Muscle layer of colon (tissue), 2 donors: ENCODE measurements around the gene SLC10A2.

Experiments used
- H3K27ac ChIP-seq: one replicate; pipeline ENCODE4 v1.7.0; 2013; ENCODE audit warnings: low read depth, mild to moderate bottlenecking, low read length, moderate library complexity
- H3K27me3 ChIP-seq, 2 donors: one replicate each; pipeline ENCODE4 v1.7.0; 2013; ENCODE audit warnings: low read length in 2 of 2, mild to moderate bottlenecking in 2 of 2; ENCODE audit not compliant: insufficient read depth in 2 of 2, control insufficient read depth in 1 of 2
- H3K36me3 ChIP-seq: one replicate; pipeline ENCODE4 v1.7.0; 2013; ENCODE audit warnings: mild to moderate bottlenecking, low read length; ENCODE audit not compliant: insufficient read depth
- H3K4me1 ChIP-seq: one replicate; pipeline ENCODE4 v1.7.0; 2013; ENCODE audit warnings: mild to moderate bottlenecking, low read length; ENCODE audit not compliant: insufficient read depth
- H3K4me3 ChIP-seq, 2 donors: one replicate each; pipeline ENCODE4 v1.7.0; 2013; ENCODE audit warnings: low read length in 2 of 2, low read depth in 1 of 2, mild to moderate bottlenecking in 1 of 2, moderate library complexity in 1 of 2
- H3K9ac ChIP-seq: one replicate; pipeline ENCODE4 v1.7.0; 2013; ENCODE audit warnings: low read length
- H3K9me3 ChIP-seq: one replicate; pipeline ENCODE4 v1.7.0; 2013; ENCODE audit warnings: mild to moderate bottlenecking, low read length
- donor health status: abdominal sarcoma.
- donor health status: Adenocarcinoma of cecum.

Gene SLC10A2

DNA sequence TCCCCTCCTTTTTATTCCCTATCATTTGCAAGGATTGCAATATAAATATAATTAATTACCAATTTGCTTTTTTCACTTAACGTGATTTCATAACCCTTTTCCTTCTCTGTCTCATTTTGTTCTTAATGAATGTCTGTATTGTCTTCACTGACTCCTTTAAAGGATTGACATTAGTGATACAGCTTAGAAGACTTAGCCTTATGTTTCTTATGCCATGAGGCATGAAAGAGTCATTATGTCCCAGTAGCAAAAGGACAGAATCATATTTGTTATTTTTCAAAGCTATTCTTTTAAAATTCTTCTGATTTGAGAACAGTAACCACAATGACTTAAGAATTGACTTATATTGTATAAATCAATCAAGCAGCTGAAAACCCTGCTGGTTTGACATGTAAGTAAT lies 26.2 kb downstream of the SLC10A2 start:
- H3K36me3 ChIP-seq = no peaks in the 10 kb centered on the region
- H3K27ac ChIP-seq = no peak overlapping the region
- no peaks in the 10 kb centered on the region for H3K9me3 ChIP-seq
- H3K9ac ChIP-seq = no peak overlapping the region
- no peaks in the 10 kb centered on the region for H3K27me3 ChIP-seq
- H3K4me1 ChIP-seq = no peaks in the 10 kb centered on the region
- no peak overlapping the region for H3K4me3 ChIP-seq

- no peak overlapping the region for H3K9ac ChIP-seq
- H3K4me1 ChIP-seq = no peaks in the 10 kb centered on the region
- no peak overlapping the region for H3K27ac ChIP-seq
- H3K36me3 ChIP-seq = no peaks in the 10 kb centered on the region
- H3K27me3 ChIP-seq = no peaks in the 10 kb centered on the region
- no peaks in the 10 kb centered on the region for H3K9me3 ChIP-seq
- no peak overlapping the region for H3K4me3 ChIP-seq
Observed at GRCh38 chr13:103039183-103039582, 27.0 kb downstream of the SLC10A2 start.

- H3K27me3 ChIP-seq = no peaks in the 10 kb centered on the region
- no peaks in the 10 kb centered on the region for H3K9me3 ChIP-seq
- no peak overlapping the region for H3K9ac ChIP-seq
- H3K36me3 ChIP-seq = no peaks in the 10 kb centered on the region
- H3K4me1 ChIP-seq = no peaks in the 10 kb centered on the region
- no peak overlapping the region for H3K27ac ChIP-seq
- H3K4me3 ChIP-seq = no peak overlapping the region
Observed at GRCh38 chr13:103036268-103036667, 29.9 kb downstream of the SLC10A2 start.

DNA sequence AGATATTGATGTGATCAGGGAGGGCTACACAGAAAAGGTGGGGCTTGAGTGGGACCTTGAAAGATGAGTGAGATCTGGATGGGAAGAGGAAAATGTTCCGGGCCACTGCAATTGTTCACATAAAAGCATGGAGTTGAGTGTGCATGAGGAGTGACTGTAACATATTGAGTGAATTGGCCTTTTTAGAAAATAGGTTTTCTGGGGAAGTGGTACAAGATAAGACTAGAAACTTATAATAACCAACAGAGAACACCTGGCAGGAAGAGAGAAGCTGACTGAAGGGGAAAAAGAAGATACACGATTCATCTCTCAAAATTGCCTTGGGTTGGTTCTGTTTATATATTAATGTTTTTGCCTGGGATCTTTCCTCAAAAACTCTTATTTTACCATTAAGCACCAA lies 32.2 kb downstream of the SLC10A2 start:
- Histone ChIP-seq H3K36me3 (no peaks in the 10 kb centered on the region), H3K27ac (no peak overlapping the region), H3K27me3 (no peaks in the 10 kb centered on the region), H3K9ac (no peak overlapping the region), H3K4me1 (no peaks in the 10 kb centered on the region), H3K9me3 (no peaks in the 10 kb centered on the region), H3K4me3 (no peak overlapping the region)

DNA sequence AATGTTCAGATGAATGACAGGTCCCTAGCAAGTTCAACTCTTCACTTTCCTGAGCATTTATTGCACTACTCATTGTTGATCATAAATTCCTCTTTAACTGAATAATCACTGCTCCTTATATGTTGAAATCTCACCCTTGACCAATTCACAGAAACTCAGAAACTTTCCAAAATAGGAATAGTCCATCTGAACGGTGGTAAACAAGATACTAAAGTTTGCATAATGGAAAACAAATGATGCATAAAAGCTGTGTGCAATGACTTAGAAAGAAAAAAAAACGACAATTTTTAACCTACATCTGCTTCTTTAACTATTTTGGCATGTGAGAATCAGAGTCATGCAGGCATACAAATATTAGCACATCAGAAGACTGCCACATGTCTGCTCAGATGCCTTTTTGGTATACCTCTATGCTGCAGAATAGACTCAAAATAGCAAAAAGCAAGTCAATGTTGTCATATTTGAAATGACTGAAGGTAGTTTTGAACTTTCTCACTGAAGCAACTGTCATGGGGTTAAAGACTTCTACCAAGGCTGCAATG lies 34.8 kb downstream of the SLC10A2 start:
- no peaks in the 10 kb centered on the region for H3K4me1 ChIP-seq
- H3K9me3 ChIP-seq = no peaks in the 10 kb centered on the region
- no peak overlapping the region for H3K27ac ChIP-seq
- no peak overlapping the region for H3K4me3 ChIP-seq
- no peaks in the 10 kb centered on the region for H3K27me3 ChIP-seq
- H3K9ac ChIP-seq = no peak overlapping the region
- H3K36me3 ChIP-seq = no peaks in the 10 kb centered on the region

DNA sequence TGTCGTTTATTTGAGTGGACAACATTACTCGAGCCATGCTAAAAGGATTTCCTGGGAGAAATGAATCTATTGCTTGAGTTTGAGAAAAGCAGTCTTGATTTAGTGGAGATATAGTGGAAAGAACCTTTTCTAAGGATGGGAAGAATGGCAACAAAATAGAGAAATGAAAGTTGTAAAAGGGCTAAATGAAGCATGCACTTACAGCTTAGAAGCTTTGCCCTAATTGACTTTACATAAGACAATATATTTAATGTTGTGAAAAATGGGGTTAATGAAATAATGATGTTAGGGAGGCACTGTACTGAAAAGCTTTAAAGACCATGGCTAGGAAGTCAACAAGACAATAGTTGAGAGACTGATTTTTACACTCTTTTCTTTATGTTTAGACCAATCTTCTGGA lies 35.4 kb downstream of the SLC10A2 start:
- no peak overlapping the region for H3K9ac ChIP-seq
- H3K9me3 ChIP-seq = no peaks in the 10 kb centered on the region
- no peak overlapping the region for H3K4me3 ChIP-seq
- no peaks in the 10 kb centered on the region for H3K27me3 ChIP-seq
- no peaks in the 10 kb centered on the region for H3K36me3 ChIP-seq
- H3K27ac ChIP-seq = no peak overlapping the region
- no peaks in the 10 kb centered on the region for H3K4me1 ChIP-seq

GRCh38 chr13:103029798-103030197 lies 36.4 kb downstream of the SLC10A2 start:
- H3K4me3 ChIP-seq = no peak overlapping the region

DNA sequence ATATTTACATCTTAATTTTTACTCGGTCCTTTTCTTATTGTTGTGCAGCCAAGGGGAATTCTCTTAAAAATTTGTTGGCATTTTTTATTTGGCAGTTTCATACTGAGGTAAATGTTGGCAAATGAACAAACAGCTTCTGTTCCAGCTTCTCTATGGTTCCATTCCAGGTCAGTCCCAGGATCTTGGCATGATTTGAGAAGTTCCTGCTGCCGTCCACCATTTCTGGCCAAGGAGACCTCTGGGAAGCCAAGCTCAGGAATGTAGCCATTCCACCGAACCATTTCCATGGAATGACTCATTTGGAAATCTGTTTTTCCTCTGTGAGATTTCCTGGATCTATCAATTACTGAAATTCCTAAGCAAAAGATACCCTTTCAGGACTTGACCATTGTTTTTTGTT lies 43.9 kb downstream of the SLC10A2 start:
- Histone ChIP-seq H3K4me3 (no peak overlapping the region), H3K9ac (no peak overlapping the region), H3K9me3 (no peaks in the 10 kb centered on the region), H3K4me1 (no peaks in the 10 kb centered on the region), H3K27ac (no peak overlapping the region), H3K27me3 (no peaks in the 10 kb centered on the region), H3K36me3 (no peaks in the 10 kb centered on the region)

More at GRCh38 chr13:103029798-103030197, 36.4 kb downstream of the SLC10A2 start:
- H3K4me1 ChIP-seq = no peaks in the 10 kb centered on the region
- H3K27ac ChIP-seq = no peak overlapping the region
- no peaks in the 10 kb centered on the region for H3K36me3 ChIP-seq
- no peak overlapping the region for H3K9ac ChIP-seq
- no peaks in the 10 kb centered on the region for H3K27me3 ChIP-seq
- no peaks in the 10 kb centered on the region for H3K9me3 ChIP-seq

- no peak overlapping the region for H3K9ac ChIP-seq
Observed at GRCh38 chr13:103018556-103018955, 47.7 kb downstream of the SLC10A2 start.

DNA sequence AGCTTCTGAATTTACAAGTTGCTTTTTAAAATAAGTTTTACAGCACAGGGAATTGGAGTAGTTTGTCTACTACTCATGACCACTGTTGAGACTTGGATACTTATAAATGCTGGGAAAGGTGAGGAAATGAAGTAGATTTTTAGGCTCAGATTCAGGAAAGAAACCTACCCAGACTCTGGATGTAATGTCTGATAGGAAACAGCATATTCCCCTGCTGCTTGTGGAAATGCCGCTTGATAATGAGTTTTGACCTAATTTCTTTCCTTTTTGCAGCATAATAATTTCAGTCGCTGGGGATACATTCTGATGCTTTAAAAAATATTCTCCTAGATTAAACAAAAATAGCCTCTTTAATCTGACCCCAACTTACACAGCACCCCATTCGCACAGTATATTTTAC lies 53.6 kb downstream of the SLC10A2 start:
- no peaks in the 10 kb centered on the region for H3K27me3 ChIP-seq
- no peak overlapping the region for H3K4me3 ChIP-seq
- H3K9ac ChIP-seq = no peak overlapping the region
- no peaks in the 10 kb centered on the region for H3K9me3 ChIP-seq
- H3K27ac ChIP-seq = no peak overlapping the region
- H3K4me1 ChIP-seq = no peaks in the 10 kb centered on the region
- no peaks in the 10 kb centered on the region for H3K36me3 ChIP-seq

More at GRCh38 chr13:103018556-103018955, 47.7 kb downstream of the SLC10A2 start:
- Histone ChIP-seq H3K27ac (no peak overlapping the region), H3K27me3 (no peaks in the 10 kb centered on the region), H3K4me1 (no peaks in the 10 kb centered on the region), H3K4me3 (no peak overlapping the region), H3K36me3 (no peaks in the 10 kb centered on the region), H3K9me3 (no peaks in the 10 kb centered on the region)

DNA sequence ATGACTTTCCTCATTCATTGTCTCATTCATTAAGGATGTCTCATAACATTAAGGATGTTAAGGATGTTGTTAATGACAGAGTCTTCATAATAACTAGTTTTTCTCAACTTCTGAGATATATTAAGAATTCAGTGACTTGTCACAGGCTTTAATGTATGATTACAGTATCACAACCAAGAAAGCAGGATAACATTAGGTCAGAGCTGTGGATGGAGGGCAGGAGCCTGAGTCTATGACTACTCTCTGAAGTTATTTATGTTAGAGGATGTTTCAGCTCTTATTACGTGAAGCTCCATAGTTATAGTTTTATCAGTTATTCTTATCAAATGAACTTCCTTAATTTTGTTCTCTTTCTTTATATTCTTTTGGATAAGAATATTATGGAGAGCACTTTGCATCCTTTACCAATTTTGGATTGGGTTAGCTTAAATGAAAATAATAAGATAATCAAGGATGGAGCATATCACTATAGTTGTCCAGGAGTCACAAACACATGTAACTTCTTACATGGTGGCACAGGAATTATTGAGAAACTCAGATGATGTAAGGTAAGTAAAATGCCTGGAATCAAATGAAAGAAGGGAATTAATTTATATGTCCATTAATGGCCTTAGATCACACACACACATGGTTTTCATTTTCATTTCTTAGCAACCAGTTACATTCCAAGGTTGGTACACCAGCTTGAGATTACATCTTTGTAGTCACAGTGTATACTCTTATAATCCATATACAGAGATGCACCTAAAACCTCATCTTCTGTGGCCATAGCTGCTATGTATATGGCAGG lies 57.0 kb downstream of the SLC10A2 start:
- Histone ChIP-seq H3K9ac (no peak overlapping the region), H3K27me3 (no peaks in the 10 kb centered on the region), H3K9me3 (no peaks in the 10 kb centered on the region), H3K4me3 (no peak overlapping the region), H3K4me1 (peaks cover 4% of the 10 kb centered on the region), H3K36me3 (no peaks in the 10 kb centered on the region), H3K27ac (no peak overlapping the region)

DNA sequence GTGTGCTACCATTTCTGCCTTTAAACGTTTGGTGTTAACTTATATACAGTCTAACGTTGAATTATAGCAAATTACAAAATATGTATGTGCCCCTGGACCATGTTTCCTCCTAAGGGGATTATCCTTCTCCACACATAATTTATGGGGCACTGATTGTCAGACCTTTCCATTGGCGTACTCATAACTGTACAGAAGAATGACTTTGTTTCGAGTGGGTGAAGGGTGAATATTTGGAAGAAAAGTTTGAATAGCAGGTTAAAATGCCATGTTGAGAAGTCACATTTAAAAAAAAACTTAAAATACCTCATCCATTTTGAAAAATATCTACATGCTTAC lies 58.8 kb downstream of the SLC10A2 start:
- no peak overlapping the region for H3K9ac ChIP-seq
- no peak overlapping the region for H3K4me3 ChIP-seq
- no peaks in the 10 kb centered on the region for H3K36me3 ChIP-seq
- H3K9me3 ChIP-seq = no peaks in the 10 kb centered on the region
- H3K27ac ChIP-seq = no peak overlapping the region
- no peaks in the 10 kb centered on the region for H3K27me3 ChIP-seq
- H3K4me1 ChIP-seq = peaks cover 4% of the 10 kb centered on the region
